Lower leg skin (tissue), 3 donors: Measurements from ENCODE around the gene MDK.

Source experiments
- CTCF ChIP-seq, 3 donors: fragments of 450-650 bp; IDR thresholded peaks; one replicate each; pipeline ENCODE4 v1.5.1; 2016; ENCODE audit warnings: antibody characterized with exemption in 3 of 3, mild to moderate bottlenecking in 3 of 3, moderate library complexity in 2 of 3
- POLR2A ChIP-seq, 2 donors: fragments of 450-650 bp; IDR thresholded peaks; one replicate each; pipeline ENCODE4 v1.6.1; 2016 to 2017; ENCODE audit warnings: antibody characterized with exemption in 2 of 2, mild to moderate bottlenecking in 1 of 2, moderate library complexity in 1 of 2

DNA sequence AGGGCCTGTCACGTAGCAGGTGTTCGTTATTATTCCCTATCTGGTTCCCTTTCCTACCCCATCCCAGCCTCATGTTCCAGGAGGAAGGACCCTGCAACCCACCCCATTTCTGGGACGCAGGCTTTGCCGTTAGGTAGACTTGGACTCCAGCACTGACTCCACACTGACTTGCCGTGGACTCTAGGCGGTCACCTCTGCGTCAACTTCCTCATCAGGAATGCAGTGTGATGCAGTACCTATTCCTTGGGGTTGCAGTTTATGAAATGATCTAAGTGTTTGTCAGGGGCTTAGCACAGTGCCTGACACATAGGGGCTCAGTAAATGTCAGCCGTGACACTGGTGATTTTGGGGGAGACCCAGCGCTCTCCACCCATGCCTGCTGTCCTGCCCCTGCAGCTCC lies 17.4 kb upstream of the MDK start:
- no peak for TF ChIP-seq CTCF (IDR thresholded peaks at IDR 0.05)
- no peak for TF ChIP-seq POLR2A (IDR thresholded peaks at IDR 0.05)
